H1 (cell line): ENCODE data around the gene KCNJ9. TPM values are rescaled to one million over a fixed set of nuclear protein-coding genes. Genes with fewer than 3 reads are reported as not detected.

ENCODE experiments used
- CTCF ChIA-PET: fragments of 300-600 bp; sonication (Branson Sonifier 250); formaldehyde crosslinking; loops from one replicate; lab custom pipeline; 2021; ENCODE audit not compliant: partially characterized antibody; lab: Charles Lee
- POLR2A ChIA-PET: fragments of 300-600 bp; sonication (Branson Sonifier 250); formaldehyde crosslinking; loops from one replicate; lab custom pipeline; 2021; ENCODE audit warnings: inconsistent platforms; ENCODE audit not compliant: partially characterized antibody; lab: Charles Lee
- DNase-seq, 2 experiments: peaks; one replicate each; pipeline versions ENCODE4 v3.0.0 to v3.0.0-alpha.2; 2010 to 2022; ENCODE audit warnings: low spot score in 2 of 2, low read depth in 1 of 2, mixed read lengths in 1 of 2
- FAIRE-seq: peaks from 2 replicates; lab custom pipeline; 2011; peaks lifted over from hg19 to GRCh38; lab: Jason Lieb, UNC
- H2AFZ ChIP-seq: 2 replicates; pipeline ENCODE4 v1.8.1; 2012; ENCODE audit warnings: low read length, inconsistent platforms
- H2AK5ac ChIP-seq: 2 replicates; pipeline ENCODE4 v1.6.1; 2013; ENCODE audit warnings: low read depth, low read length
- H2BK120ac ChIP-seq: replicated peaks from 2 replicates; pipeline ENCODE3; 2013; ENCODE audit warnings: low read depth, low read length, inconsistent platforms
- H2BK12ac ChIP-seq: 2 replicates; pipeline ENCODE4 v1.6.1; 2013; ENCODE audit warnings: low read depth, low read length
- H2BK15ac ChIP-seq: 2 replicates; pipeline ENCODE4 v1.6.1; 2013; ENCODE audit warnings: low read length
- H2BK20ac ChIP-seq: 2 replicates; pipeline ENCODE4 v1.6.1; 2013; ENCODE audit warnings: low read length
- H2BK5ac ChIP-seq: 2 replicates; pipeline ENCODE4 v1.6.1; 2013; ENCODE audit warnings: low read depth, low read length
- H3K14ac ChIP-seq: 2 replicates; pipeline ENCODE4 v1.6.1; 2013; ENCODE audit warnings: inconsistent platforms; ENCODE audit not compliant: insufficient read length
- H3K18ac ChIP-seq: 2 replicates; pipeline ENCODE4 v1.6.1; 2013; ENCODE audit warnings: low read length; ENCODE audit errors: extremely low read depth
- H3K23ac ChIP-seq: 2 replicates; pipeline ENCODE4 v1.6.1; 2013; ENCODE audit warnings: inconsistent platforms; ENCODE audit not compliant: insufficient read length
- H3K23me2 ChIP-seq: 2 replicates; pipeline ENCODE4 v1.6.1; 2013; ENCODE audit warnings: low read depth, low read length
- H3K27ac ChIP-seq: 2 replicates; pipeline ENCODE4 v1.6.1; 2011; ENCODE audit warnings: low read depth, low read length, inconsistent platforms
- H3K27me3 ChIP-seq, 4 experiments: replicated peaks in 1 of 4; 1 replicate in 1 of 4; 2 replicates in 3 of 4; pipeline versions ENCODE4 v1.6.1 to v1.8.1; 2011 to 2013; ENCODE audit warnings: low read length in 3 of 4, mild to moderate bottlenecking in 3 of 4, inconsistent platforms in 2 of 4, mixed read lengths in 2 of 4, moderate library complexity in 1 of 4; ENCODE audit not compliant: control insufficient read depth in 3 of 4, insufficient read depth in 3 of 4; ENCODE audit errors: extremely low read depth in 1 of 4
- H3K36me3 ChIP-seq, 4 experiments: 2 replicates each; pipeline versions ENCODE4 v1.6.1 to v1.8.1; 2011 to 2013; ENCODE audit warnings: mild to moderate bottlenecking in 4 of 4, low read length in 3 of 4, moderate library complexity in 2 of 4, control low read depth in 1 of 4, inconsistent platforms in 1 of 4; ENCODE audit not compliant: insufficient read depth in 4 of 4, control insufficient read depth in 2 of 4
- H3K4ac ChIP-seq: replicated peaks from 2 replicates; pipeline ENCODE3; 2013; ENCODE audit warnings: low read length, low read depth, mixed read lengths, inconsistent platforms; ENCODE audit not compliant: insufficient read length
- H3K4me1 ChIP-seq, 4 experiments: replicated peaks in 1 of 4; 1 replicate in 1 of 4; 2 replicates in 3 of 4; pipeline versions ENCODE4 v1.6.1 to v1.8.1; 2011 to 2013; ENCODE audit warnings: low read length in 3 of 4, inconsistent platforms in 2 of 4, mixed read lengths in 1 of 4; ENCODE audit not compliant: insufficient read depth in 4 of 4, control insufficient read depth in 3 of 4
- H3K4me2 ChIP-seq, 2 experiments: 2 replicates each; pipeline versions ENCODE4 v1.6.1 to v1.8.1; 2011 to 2013; ENCODE audit warnings: low read depth in 2 of 2, low read length in 2 of 2, control low read depth in 1 of 2, inconsistent platforms in 1 of 2, mild to moderate bottlenecking in 1 of 2; ENCODE audit not compliant: insufficient read depth in 1 of 2
- H3K4me3 ChIP-seq, 4 experiments: fragments of 200-600, 300-600 bp in 1 of 4; sonication (generic), shearing (Covaris generic), sonication (Bioruptor Twin) in 1 of 4; 2 replicates each; pipeline versions ENCODE4 v1.5.1 to v1.8.1; 2011 to 2016; ENCODE audit warnings: low read length in 4 of 4, low read depth in 3 of 4, control low read depth in 2 of 4, inconsistent platforms in 2 of 4, mild to moderate bottlenecking in 2 of 4, mixed read lengths in 1 of 4, moderate library complexity in 1 of 4; ENCODE audit not compliant: insufficient read depth in 2 of 4; ENCODE audit errors: extremely low read depth in 1 of 4
- H3K56ac ChIP-seq: replicated peaks from 2 replicates; pipeline ENCODE3; 2013; ENCODE audit warnings: low read depth, mild to moderate bottlenecking, mixed read lengths, low read length, inconsistent platforms; ENCODE audit not compliant: insufficient read length
- H3K79me1 ChIP-seq: 2 replicates; pipeline ENCODE4 v1.6.1; 2013; ENCODE audit warnings: low read depth, low read length, control low read depth
- H3K79me2 ChIP-seq, 2 experiments: 2 replicates each; pipeline versions ENCODE4 v1.6.1 to v1.8.1; 2012 to 2013; ENCODE audit warnings: low read length in 2 of 2, mild to moderate bottlenecking in 2 of 2, inconsistent platforms in 1 of 2; ENCODE audit not compliant: insufficient read depth in 2 of 2, control insufficient read depth in 1 of 2
- H3K9ac ChIP-seq, 4 experiments: replicated peaks in 1 of 4; 1 replicate in 1 of 4; 2 replicates in 3 of 4; pipeline versions ENCODE4 v1.6.1 to v1.8.1; 2011 to 2013; ENCODE audit warnings: low read depth in 3 of 4, low read length in 3 of 4, control low read depth in 2 of 4, mild to moderate bottlenecking in 2 of 4, moderate library complexity in 2 of 4, inconsistent platforms in 1 of 4; ENCODE audit errors: extremely low read depth in 1 of 4
- H3K9me3 ChIP-seq, 2 experiments: 2 replicates each; pipeline versions ENCODE4 v1.6.1 to v1.8.1; 2012 to 2013; ENCODE audit warnings: mild to moderate bottlenecking in 2 of 2, moderate library complexity in 2 of 2, control low read depth in 1 of 2, inconsistent platforms in 1 of 2, low read depth in 1 of 2, low read length in 1 of 2, mixed read lengths in 1 of 2; ENCODE audit not compliant: insufficient read depth in 2 of 2
- H4K20me1 ChIP-seq, 2 experiments: replicated peaks in 1 of 2; 2 replicates each; pipeline versions ENCODE3 to v1.8.1; 2011 to 2013; ENCODE audit warnings: inconsistent platforms in 2 of 2, low read length in 2 of 2, mild to moderate bottlenecking in 1 of 2; ENCODE audit not compliant: insufficient read depth in 2 of 2, control insufficient read depth in 1 of 2
- H4K5ac ChIP-seq: 2 replicates; pipeline ENCODE4 v1.6.1; 2013; ENCODE audit warnings: low read length, low read depth, mixed read lengths, inconsistent platforms; ENCODE audit not compliant: insufficient read length
- H4K8ac ChIP-seq: 2 replicates; pipeline ENCODE4 v1.8.0; 2013; ENCODE audit warnings: mild to moderate bottlenecking, moderate library complexity, low read length, inconsistent platforms; ENCODE audit not compliant: insufficient read depth; ENCODE audit errors: extremely low read depth
- H4K91ac ChIP-seq: replicated peaks from 2 replicates; pipeline ENCODE3; 2013; ENCODE audit warnings: low read length, mixed read lengths, inconsistent platforms; ENCODE audit not compliant: insufficient read length
- BCL11A ChIP-seq, 2 experiments: IDR thresholded peaks; one replicate each; pipeline ENCODE4 v1.6.1; 2011; ENCODE audit warnings: low read depth in 2 of 2, low read length in 2 of 2, mild to moderate bottlenecking in 2 of 2
- BRCA1 ChIP-seq: IDR thresholded peaks from 2 replicates; pipeline ENCODE4 v1.6.1; 2012; ENCODE audit warnings: low read depth, low read length, improper control_type of control experiment
- CBX5 ChIP-seq: fragments of 300-800, 300-1000 bp; sonication (generic); IDR thresholded peaks from 2 replicates; pipeline ENCODE4 v1.7.1; 2016; ENCODE audit warnings: antibody characterized with exemption, low read length, low read depth
- CHD2 ChIP-seq: IDR thresholded peaks from 2 replicates; pipeline ENCODE4 v1.6.1; 2012; ENCODE audit warnings: low read length, improper control_type of control experiment
- E2F6 ChIP-seq: IDR thresholded peaks from 2 replicates; pipeline ENCODE4 v1.6.1; 2012; ENCODE audit warnings: inconsistent platforms
- FOSL1 ChIP-seq: IDR thresholded peaks from 2 replicates; pipeline ENCODE4 v1.6.1; 2011; ENCODE audit warnings: mild to moderate bottlenecking, low read depth, low read length, moderate library complexity; ENCODE audit not compliant: insufficient read depth
- GTF2F1 ChIP-seq: IDR thresholded peaks from 2 replicates; pipeline ENCODE4 v1.6.1; 2012; ENCODE audit warnings: low read depth, low read length, improper control_type of control experiment, borderline replicate concordance
- JUND ChIP-seq: IDR thresholded peaks from 2 replicates; pipeline ENCODE4 v1.6.1; 2011; ENCODE audit warnings: mild to moderate bottlenecking, improper control_type of control experiment, low read length
- MAFK ChIP-seq: IDR thresholded peaks from 2 replicates; pipeline ENCODE4 v1.6.1; 2012; ENCODE audit warnings: low read depth, mild to moderate bottlenecking, improper control_type of control experiment, low read length
- NRF1 ChIP-seq: IDR thresholded peaks from 2 replicates; pipeline ENCODE4 v1.6.1; 2011; ENCODE audit warnings: mild to moderate bottlenecking, low read depth, low read length, improper control_type of control experiment
- POLR2A ChIP-seq, 2 experiments: IDR thresholded peaks; 1 replicate in 1 of 2; 2 replicates in 1 of 2; pipeline ENCODE4 v1.6.1; 2011; ENCODE audit warnings: low read depth in 2 of 2, low read length in 2 of 2, mild to moderate bottlenecking in 2 of 2; ENCODE audit errors: control extremely low read depth in 1 of 2
- SP4 ChIP-seq: IDR thresholded peaks from 2 replicates; pipeline ENCODE4 v1.6.1; 2012; ENCODE audit warnings: low read length, inconsistent platforms
- SRF ChIP-seq: IDR thresholded peaks from 2 replicates; pipeline ENCODE4 v1.6.1; 2011; ENCODE audit warnings: mild to moderate bottlenecking, low read depth, low read length, moderate library complexity
- WGBS, 2 experiments: shearing (Covaris generic) in 1 of 2; methylation state at CpG; one replicate each; pipeline versions ENCODE4 v1.1.6 to v1.1.7; 2013 to 2015; ENCODE audit warnings: low lambda C conversion rate in 2 of 2, mixed read lengths in 2 of 2, inconsistent platforms in 1 of 2, low coverage in 1 of 2, missing lambda C conversion rate in 1 of 2; ENCODE audit not compliant: insufficient replicate concordance in 2 of 2, insufficient coverage in 1 of 2, insufficient read length in 1 of 2; ENCODE audit errors: extremely low coverage in 1 of 2, missing lambda C conversion rate in 1 of 2; 5-methylcytosine and 5-hydroxymethylcytosine counted together
- polyA plus RNA-seq, 7 experiments: library from polyadenylated mRNA; depleted of rRNA in 3 of 7; stranded (reverse) in 5 of 7; unstranded in 2 of 7; fragments of >200 nt in 5 of 7; fragments of 200-250 nt in 2 of 7; gene quantifications; 1 replicate in 5 of 7; 2 replicates in 1 of 7; 4 replicates in 1 of 7; pipeline versions ENCODE4 v1.2.1 to v1.2.3, GENCODE V29; 2011 to 2013; ENCODE audit warnings: missing spikeins in 2 of 7, mixed read lengths in 2 of 7
- total RNA-seq: library from RNA; stranded (reverse); fragmentation: NEBNext Ultra II Directional; extraction: Animal tissue kit (Norgen Biotek cat#: 25700); gene quantifications from 2 replicates; pipeline ENCODE4 v1.2.1, GENCODE V29; 2021

The KCNJ9 gene
- total and polyA plus RNA-seq, 2 of the 8 experiments (the other 6 are each of a cell fraction or from before 2014, with no cell fraction given), result 0.02 to 0.13 TPM

GRCh38 chr1:160082926-160083325, 1.6 kb downstream of the KCNJ9 start:
- ChIA-PET CTCF (interaction anchor here (0.6 to 50.1 kb wide), 5 partner anchors 13 to 209 kb away, joined by 3 to 1874 read pairs (median 83); partner anchors contain the start of genes IGSF8 and KCNJ10), POLR2A (interaction anchor here (0.6 to 3.5 kb wide), 14 partner anchors 11 to 281 kb away, joined by 3 to 23 read pairs (median 3); partner anchors contain the start of genes IGSF8, IGSF9 and KCNJ10)
- Histone ChIP-seq H3K23me2 (no peaks in the 10 kb centered on the region; the same call in 1 of the 2 replicates), H3K27me3 (peaks cover 0 to 43% (median 30%) of the 10 kb centered on the region in 4 experiments; a peak in 6 of 7 replicates), H3K79me1 (no peaks in the 10 kb centered on the region), H3K36me3 (peaks cover 0 to 5% (median 0%) of the 10 kb centered on the region in 4 experiments; a peak in 1 of 8 replicates), H3K4me1 (peaks cover 0 to 5% (median 3%) of the 10 kb centered on the region in 4 experiments; a peak in 4 of 7 replicates), H3K27ac (no peak overlapping the region), H3K4me2 (no peak overlapping the region; a peak in 1 of 4 replicates), H4K8ac (no peak overlapping the region), H4K5ac (no peak overlapping the region), H3K79me2 (no peaks in the 10 kb centered on the region), H4K91ac (no peak overlapping the region), H2BK15ac (no peak overlapping the region), H3K4me3 (no peak overlapping the region), H3K9me3 (peaks cover 0 to 4% of the 10 kb centered on the region in 2 experiments; a peak in 1 of 4 replicates), H4K20me1 (no peaks in the 10 kb centered on the region), H2AK5ac (no peak overlapping the region), H3K18ac (no peak overlapping the region), H3K23ac (no peak overlapping the region), H2BK5ac (no peak overlapping the region), H3K56ac (no peak overlapping the region), H2BK20ac (no peak overlapping the region), H2BK120ac (no peak overlapping the region), H3K4ac (no peak overlapping the region), H3K14ac (no peak overlapping the region), H2AFZ (no peak overlapping the region), H2BK12ac (no peak overlapping the region), H3K9ac (no peak overlapping the region)
- WGBS, 2 experiments, result 73% methylated on average over 3 of the region's 3 CpGs; no CpG with 5 or more reads in 1 of the 2 experiments
- DNase-seq (no peak), FAIRE-seq (no peak)
- TF ChIP-seq POLR2A (IDR thresholded peaks at IDR 0.05; ENCODE audit: control extremely low read depth in 1 of 2, low read depth in 2 of 2, low read length in 2 of 2) (no peak), NRF1 (no peak), E2F6 (no peak), JUND (no peak), CHD2 (no peak), MAFK (no peak), BRCA1 (no peak), BCL11A (IDR thresholded peaks at IDR 0.05; ENCODE audit: low read depth in 2 of 2, low read length in 2 of 2) (no peak), FOSL1 (no peak), CBX5 (no peak), SP4 (no peak), SRF (no peak), GTF2F1 (no peak)
